OCI-LY3 (cell line): ENCODE results near the gene MAP3K7.

Experiments used
- H2AFZ ChIP-seq: fragments of 200-600, 300-600 bp; shearing (Covaris generic); 2 replicates; pipeline ENCODE4 v1.6.0; 2014; ENCODE audit warnings: antibody characterized with exemption, low read depth, low read length
- H3K27ac ChIP-seq: fragments of 200-600, 300-600 bp; sonication (generic); 2 replicates; pipeline ENCODE4 v1.5.1; 2014; ENCODE audit warnings: mild to moderate bottlenecking, low read length, moderate library complexity, mixed read lengths
- H3K27me3 ChIP-seq: fragments of 200-600, 300-600 bp; sonication (generic); 2 replicates; pipeline ENCODE4 v1.6.1; 2014; ENCODE audit warnings: low read depth, low read length, mixed read lengths
- H3K36me3 ChIP-seq: fragments of 200-600, 300-600 bp; sonication (generic); replicated peaks from 2 replicates; pipeline ENCODE3; 2014; ENCODE audit warnings: low read depth, low read length, mixed read lengths
- H3K4me1 ChIP-seq: fragments of 300-600, 200-600 bp; sonication (generic); 2 replicates; pipeline ENCODE4 v1.6.1; 2014; ENCODE audit warnings: low read length, mixed read lengths
- H3K4me2 ChIP-seq: fragments of 200-600, 300-600 bp; sonication (generic); 2 replicates; pipeline ENCODE4 v1.6.1; 2014; ENCODE audit warnings: low read length, mixed read lengths
- H3K4me3 ChIP-seq: fragments of 300-600, 200-600 bp; sonication (generic); 2 replicates; pipeline ENCODE4 v1.5.1; 2014; ENCODE audit warnings: antibody characterized with exemption, mild to moderate bottlenecking, low read length, moderate library complexity
- H3K79me2 ChIP-seq: fragments of 300-600, 200-600 bp; shearing (Covaris generic); 2 replicates; pipeline ENCODE4 v1.6.1; 2014; ENCODE audit warnings: mild to moderate bottlenecking, low read length, mixed read lengths
- H3K9ac ChIP-seq: fragments of 300-600, 200-600 bp; shearing (Covaris generic); 2 replicates; pipeline ENCODE4 v1.6.0; 2014; ENCODE audit warnings: mild to moderate bottlenecking, low read length, moderate library complexity
- H3K9me3 ChIP-seq: fragments of 200-600, 300-600 bp; shearing (Covaris generic); 2 replicates; pipeline ENCODE4 v1.6.1; 2014; ENCODE audit warnings: low read length, mixed read lengths; ENCODE audit not compliant: insufficient read depth
- H4K20me1 ChIP-seq: fragments of 200-600, 300-600 bp; sonication (generic); 2 replicates; pipeline ENCODE4 v1.6.1; 2016; ENCODE audit warnings: low read length, mixed read lengths; ENCODE audit not compliant: insufficient read depth
- CTCF ChIP-seq: fragments of 200-600, 300-600 bp; sonication (generic); IDR thresholded peaks from 2 replicates; pipeline ENCODE4 v1.5.1; 2014; ENCODE audit warnings: antibody characterized with exemption, low read length, low read depth
- EZH2phosphoT487 ChIP-seq: fragments of 200-600 bp; shearing (Covaris generic); IDR thresholded peaks from 2 replicates; pipeline ENCODE4 v1.6.1; 2018; ENCODE audit warnings: antibody characterized with exemption, mixed run types, low read depth

The MAP3K7 gene

GRCh38 chr6:90516074-90516660, 70.7 kb downstream of the MAP3K7 start:
- Histone ChIP-seq H3K27me3 (no peaks in the 10 kb centered on the region), H4K20me1 (no peaks in the 10 kb centered on the region), H3K79me2 (no peaks in the 10 kb centered on the region), H3K4me2 (no peak overlapping the region), H3K36me3 (peaks cover 8% of the 10 kb centered on the region), H3K4me1 (no peaks in the 10 kb centered on the region), H3K27ac (no peak overlapping the region), H2AFZ (no peak overlapping the region), H3K4me3 (no peak overlapping the region), H3K9me3 (no peaks in the 10 kb centered on the region), H3K9ac (no peak overlapping the region)
- TF ChIP-seq CTCF (no peak), EZH2phosphoT487 (no peak)

DNA sequence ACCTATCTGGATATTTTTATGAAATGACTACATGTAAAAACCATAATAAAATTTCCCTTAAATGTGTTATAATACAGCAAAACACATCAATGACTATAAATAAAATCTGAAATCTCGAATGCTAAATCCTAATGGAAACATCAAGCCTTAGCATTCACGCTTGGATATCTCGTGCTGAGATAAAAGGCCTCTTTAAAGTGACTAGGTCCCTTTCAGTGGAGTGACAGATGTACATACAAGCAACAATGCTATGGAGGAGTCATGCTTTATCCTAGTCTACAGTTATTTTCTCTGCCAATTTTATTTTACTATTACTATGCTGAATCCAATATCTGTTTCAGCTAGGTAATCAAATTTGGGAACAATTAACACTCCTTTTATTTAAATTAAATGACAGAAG, 72.4 kb downstream of the MAP3K7 start:
- Histone ChIP-seq H3K27ac (no peak overlapping the region), H3K79me2 (no peaks in the 10 kb centered on the region), H2AFZ (no peak overlapping the region), H3K4me1 (no peaks in the 10 kb centered on the region), H3K4me2 (no peak overlapping the region), H3K27me3 (no peaks in the 10 kb centered on the region), H3K36me3 (peaks cover 8% of the 10 kb centered on the region), H3K9ac (no peak overlapping the region), H3K9me3 (no peaks in the 10 kb centered on the region), H4K20me1 (no peaks in the 10 kb centered on the region), H3K4me3 (no peak overlapping the region)
- no peak for TF ChIP-seq EZH2phosphoT487
- no peak for TF ChIP-seq CTCF

DNA sequence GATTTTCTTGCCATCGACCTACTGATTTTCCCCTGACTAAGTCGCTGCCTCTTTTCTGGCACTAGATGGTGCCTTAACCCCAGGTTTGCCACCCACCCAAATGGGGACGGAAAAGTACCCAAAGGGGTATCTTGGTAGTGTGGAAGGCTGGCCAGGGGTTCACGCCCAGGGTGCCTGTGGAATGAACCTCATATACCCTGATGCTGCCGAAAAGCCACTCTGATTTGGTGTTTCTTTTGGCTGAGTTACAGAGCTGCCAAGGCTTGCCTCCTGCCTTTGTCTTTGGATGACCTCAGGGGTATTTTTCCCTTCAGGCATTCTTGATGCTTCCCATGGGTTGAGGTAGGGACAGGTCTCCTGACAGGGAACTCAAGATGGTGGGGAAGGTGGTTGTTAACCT, 78.1 kb downstream of the MAP3K7 start:
- Histone ChIP-seq H3K27me3 (no peaks in the 10 kb centered on the region), H3K4me1 (no peaks in the 10 kb centered on the region), H4K20me1 (no peaks in the 10 kb centered on the region), H2AFZ (no peak overlapping the region), H3K36me3 (no peaks in the 10 kb centered on the region), H3K9ac (no peak overlapping the region), H3K4me3 (no peak overlapping the region), H3K79me2 (no peaks in the 10 kb centered on the region), H3K4me2 (no peak overlapping the region), H3K9me3 (no peaks in the 10 kb centered on the region), H3K27ac (no peak overlapping the region)
- TF ChIP-seq EZH2phosphoT487 = no peak
- TF ChIP-seq CTCF = no peak

DNA sequence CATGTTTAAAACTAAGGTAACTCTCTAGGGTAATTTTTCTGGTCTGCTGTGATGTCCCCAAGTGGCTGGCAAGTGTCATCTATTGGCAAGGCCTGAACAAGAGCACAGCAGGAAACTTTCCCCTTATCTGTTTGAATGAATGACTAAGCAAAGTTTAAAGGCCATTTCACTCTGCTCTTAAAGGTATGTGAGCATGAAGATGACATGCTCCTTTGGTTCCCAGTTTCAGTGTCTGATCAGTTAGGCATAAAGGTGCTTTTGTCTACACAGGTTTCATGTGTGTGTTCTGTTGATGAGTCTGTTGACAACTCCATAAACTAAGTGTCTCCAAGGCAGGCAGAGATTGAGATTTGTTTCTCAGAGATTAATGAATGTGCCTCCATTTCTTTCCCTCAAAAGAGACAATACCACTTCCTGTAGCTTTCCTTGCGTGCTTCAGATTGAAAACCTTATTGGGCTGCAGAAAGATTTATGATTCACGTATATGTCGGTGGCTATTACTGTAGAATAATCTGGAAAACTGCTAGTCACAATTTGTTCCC, 83.9 kb downstream of the MAP3K7 start:
- Histone ChIP-seq H3K9me3 (no peaks in the 10 kb centered on the region), H3K4me2 (no peak overlapping the region), H3K27ac (no peak overlapping the region)

More for the DNA sequence above, 83.9 kb downstream of the MAP3K7 start:
- H2AFZ ChIP-seq = no peak overlapping the region
- no peaks in the 10 kb centered on the region for H3K27me3 ChIP-seq
- H3K36me3 ChIP-seq = no peaks in the 10 kb centered on the region
- H3K9ac ChIP-seq = no peak overlapping the region
- no peaks in the 10 kb centered on the region for H3K79me2 ChIP-seq
- H3K4me1 ChIP-seq = no peaks in the 10 kb centered on the region
- H3K4me3 ChIP-seq = no peak overlapping the region
- no peaks in the 10 kb centered on the region for H4K20me1 ChIP-seq
- TF ChIP-seq EZH2phosphoT487 (no peak), CTCF (no peak)
